Measurements from ENCODE around the gene VPS50.

DNA sequence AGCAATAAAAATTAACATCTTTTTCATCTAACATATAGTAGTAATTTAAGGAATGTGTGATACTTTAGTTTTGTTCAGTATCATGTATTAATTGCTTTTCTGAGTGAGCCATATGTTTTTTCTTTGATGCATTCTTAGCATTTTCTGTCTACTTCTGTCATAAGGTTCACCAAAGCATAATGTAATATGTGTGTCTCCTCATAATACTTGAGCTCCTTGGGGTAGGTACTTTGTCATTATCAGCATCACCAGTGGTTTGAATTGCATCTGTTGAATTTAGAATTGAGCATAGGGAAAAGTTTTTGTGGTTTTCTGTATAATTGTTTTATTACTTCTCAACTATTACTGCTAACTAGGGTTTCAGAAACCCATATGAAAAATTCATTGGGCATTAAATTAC, 26.5 kb downstream of the VPS50 start:
- TF ChIP-seq, protein P1, sequence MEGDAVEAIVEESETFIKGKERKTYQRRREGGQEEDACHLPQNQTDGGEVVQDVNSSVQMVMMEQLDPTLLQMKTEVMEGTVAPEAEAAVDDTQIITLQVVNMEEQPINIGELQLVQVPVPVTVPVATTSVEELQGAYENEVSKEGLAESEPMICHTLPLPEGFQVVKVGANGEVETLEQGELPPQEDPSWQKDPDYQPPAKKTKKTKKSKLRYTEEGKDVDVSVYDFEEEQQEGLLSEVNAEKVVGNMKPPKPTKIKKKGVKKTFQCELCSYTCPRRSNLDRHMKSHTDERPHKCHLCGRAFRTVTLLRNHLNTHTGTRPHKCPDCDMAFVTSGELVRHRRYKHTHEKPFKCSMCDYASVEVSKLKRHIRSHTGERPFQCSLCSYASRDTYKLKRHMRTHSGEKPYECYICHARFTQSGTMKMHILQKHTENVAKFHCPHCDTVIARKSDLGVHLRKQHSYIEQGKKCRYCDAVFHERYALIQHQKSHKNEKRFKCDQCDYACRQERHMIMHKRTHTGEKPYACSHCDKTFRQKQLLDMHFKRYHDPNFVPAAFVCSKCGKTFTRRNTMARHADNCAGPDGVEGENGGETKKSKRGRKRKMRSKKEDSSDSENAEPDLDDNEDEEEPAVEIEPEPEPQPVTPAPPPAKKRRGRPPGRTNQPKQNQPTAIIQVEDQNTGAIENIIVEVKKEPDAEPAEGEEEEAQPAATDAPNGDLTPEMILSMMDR (IDR thresholded peaks at IDR 0.05): no peak
- no peak for TF ChIP-seq POLR2A (IDR thresholded peaks at IDR 0.05)

All from breast epithelium (tissue), 3 donors.